HG02981 (cell line): ENCODE measurements around the gene FADS2.

Experiments used
- ATAC-seq: cut with Tn5 transposase; IDR thresholded peaks from one replicate; pipeline ENCODE4 v1.9.1; 2021; ENCODE audit warnings: mild to moderate bottlenecking, moderate library complexity; ENCODE audit not compliant: unreplicated experiment

Gene FADS2

GRCh38 chr11:61795459-61795858, 32.6 kb upstream of the FADS2 start:
- no peak for ATAC-seq

- no peak for ATAC-seq
Observed at GRCh38 chr11:61795876-61796526, 32.1 kb upstream of the FADS2 start.

GRCh38 chr11:61797263-61797944, 30.7 kb upstream of the FADS2 start:
- no peak for ATAC-seq

GRCh38 chr11:61799665-61800284, 28.3 kb upstream of the FADS2 start:
- no peak for ATAC-seq

GRCh38 chr11:61800331-61801281, 27.5 kb upstream of the FADS2 start:
- ATAC-seq: no peak

- no peak for ATAC-seq
Observed at GRCh38 chr11:61802605-61803004, 25.5 kb upstream of the FADS2 start.

GRCh38 chr11:61803889-61804647, 24.0 kb upstream of the FADS2 start:
- ATAC-seq: no peak

- no peak for ATAC-seq
Observed at GRCh38 chr11:61805146-61805545, 23.0 kb upstream of the FADS2 start.

- no peak for ATAC-seq
Observed at GRCh38 chr11:61806785-61807184, 21.3 kb upstream of the FADS2 start.

- ATAC-seq: no peak
Observed at GRCh38 chr11:61810671-61811175, 17.4 kb upstream of the FADS2 start.

- no peak for ATAC-seq
Observed at GRCh38 chr11:61811831-61812230, 16.3 kb upstream of the FADS2 start.

- ATAC-seq: no peak
Observed at GRCh38 chr11:61812736-61813411, 15.2 kb upstream of the FADS2 start.

GRCh38 chr11:61814247-61814957, 13.7 kb upstream of the FADS2 start:
- no peak for ATAC-seq

- ATAC-seq: peak; percentile 46
Observed at GRCh38 chr11:61814958-61815789, 12.9 kb upstream of the FADS2 start.

- peak; percentile 27 for ATAC-seq
Observed at GRCh38 chr11:61815790-61816735, 12.0 kb upstream of the FADS2 start.

GRCh38 chr11:61816736-61817455, 11.2 kb upstream of the FADS2 start, which contains the start of gene FADS1:
TSS of gene FADS1 (minus strand) at chr11:61817003. CDS start at chr11:61816929, 74 bp downstream.
- ATAC-seq: peak; percentile 42
